Duodenal mucosa (tissue), 2 donors: ENCODE results near the gene EIF3D.

Experiments
- H3K27ac ChIP-seq: one replicate; pipeline ENCODE4 v1.7.0; 2013; ENCODE audit warnings: low read depth, low read length
- H3K27me3 ChIP-seq, 2 donors: one replicate each; pipeline ENCODE4 v1.7.0; 2013; ENCODE audit warnings: low read length in 2 of 2, control low read depth in 1 of 2; ENCODE audit not compliant: insufficient read depth in 2 of 2, control insufficient read depth in 1 of 2
- H3K36me3 ChIP-seq, 2 donors: one replicate each; pipeline ENCODE4 v1.7.0; 2013; ENCODE audit warnings: low read length in 2 of 2, control low read depth in 1 of 2; ENCODE audit not compliant: insufficient read depth in 2 of 2, control insufficient read depth in 1 of 2
- H3K4me1 ChIP-seq, 2 donors: one replicate each; pipeline ENCODE4 v1.7.0; 2013; ENCODE audit warnings: low read length in 2 of 2, control low read depth in 1 of 2; ENCODE audit not compliant: insufficient read depth in 2 of 2, control insufficient read depth in 1 of 2
- H3K4me3 ChIP-seq, 2 donors: one replicate each; pipeline ENCODE4 v1.7.0; 2013; ENCODE audit warnings: low read length in 2 of 2, low read depth in 1 of 2
- H3K9ac ChIP-seq, 2 donors: one replicate each; pipeline ENCODE4 v1.7.0; 2013; ENCODE audit warnings: low read length in 2 of 2, low read depth in 1 of 2
- H3K9me3 ChIP-seq, 2 donors: one replicate each; pipeline ENCODE4 v1.7.0; 2013; ENCODE audit warnings: low read length in 2 of 2, control low read depth in 1 of 2; ENCODE audit not compliant: control insufficient read depth in 1 of 2

EIF3D gene

GRCh38 chr22:36486619-36487384 lies 42.2 kb downstream of the EIF3D start:
- peaks cover 0 to 7% of the 10 kb centered on the region in 2 donors for H3K9me3 ChIP-seq
- H3K4me1 ChIP-seq: no peaks in the 10 kb centered on the region
- no peak overlapping the region for H3K4me3 ChIP-seq
- peaks cover 9 to 16% of the 10 kb centered on the region in 2 donors for H3K36me3 ChIP-seq
- H3K27me3 ChIP-seq: no peaks in the 10 kb centered on the region
- H3K9ac ChIP-seq: no peak overlapping the region
- H3K27ac ChIP-seq: no peak overlapping the region

DNA sequence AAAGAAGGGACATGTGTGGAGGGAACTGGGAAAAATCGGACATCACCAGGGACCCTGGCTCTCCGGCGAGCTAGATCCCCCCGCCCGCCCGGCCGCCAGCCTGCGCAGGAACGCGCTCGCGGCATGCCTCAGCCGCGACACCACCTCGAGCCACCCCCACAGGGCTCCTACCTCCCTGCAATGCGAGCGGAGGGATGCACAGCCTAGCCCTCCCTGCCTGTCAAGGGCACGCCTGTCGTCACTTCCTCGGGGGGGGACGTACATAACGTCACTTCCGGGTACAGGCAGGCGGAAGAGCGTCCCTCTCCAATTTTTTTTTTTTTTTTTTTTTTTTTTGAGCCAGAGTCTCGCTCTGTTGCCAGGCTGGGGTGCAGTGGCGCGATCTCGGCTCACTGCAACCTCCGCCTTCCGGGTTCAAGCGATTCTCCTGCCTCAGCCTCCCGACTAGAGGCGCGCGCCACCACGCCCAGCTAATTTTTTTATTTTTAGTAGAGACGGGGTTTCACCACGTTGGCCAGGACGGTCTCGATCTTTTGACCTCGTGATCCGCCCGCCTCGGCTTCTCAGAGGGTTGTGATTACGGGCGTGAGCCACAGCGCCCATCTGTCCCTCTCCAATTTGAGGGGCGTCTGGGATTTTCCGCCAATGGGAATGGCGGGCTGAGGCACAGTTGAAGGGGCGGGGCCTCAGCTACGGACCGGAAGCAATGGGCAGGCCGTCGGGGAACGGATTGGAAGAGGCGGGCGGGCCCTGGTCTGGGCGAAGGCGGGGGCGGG lies 47.4 kb downstream of the EIF3D start, which contains the start of gene TXN2:
Gene TXN2 (minus strand): TSS at position 248 of the 776 bp plus-strand sequence. CDS start 803 bp downstream, outside the sequence.
- H3K9ac ChIP-seq: peak within 1 kb of the TSS; percentile 81 to 83
- peaks cover 10 to 14% of the 10 kb centered on the region in 2 donors for H3K4me1 ChIP-seq
- peaks cover 0 to under 1% of the 10 kb centered on the region in 2 donors for H3K9me3 ChIP-seq
- no peaks in the 10 kb centered on the region for H3K27me3 ChIP-seq
- peak within 1 kb of the TSS; percentile 95 for H3K27ac ChIP-seq
- peaks cover 3 to 35% of the 10 kb centered on the region in 2 donors for H3K36me3 ChIP-seq
- H3K4me3 ChIP-seq: peak within 1 kb of the TSS; percentile 88 to 92

GRCh38 chr22:36480941-36481392 lies 48.0 kb downstream of the EIF3D start:
- Histone ChIP-seq H3K4me1 (peaks cover 10 to 14% of the 10 kb centered on the region in 2 donors), H3K9ac (peak overlapping the region; percentile 81 to 83)

DNA sequence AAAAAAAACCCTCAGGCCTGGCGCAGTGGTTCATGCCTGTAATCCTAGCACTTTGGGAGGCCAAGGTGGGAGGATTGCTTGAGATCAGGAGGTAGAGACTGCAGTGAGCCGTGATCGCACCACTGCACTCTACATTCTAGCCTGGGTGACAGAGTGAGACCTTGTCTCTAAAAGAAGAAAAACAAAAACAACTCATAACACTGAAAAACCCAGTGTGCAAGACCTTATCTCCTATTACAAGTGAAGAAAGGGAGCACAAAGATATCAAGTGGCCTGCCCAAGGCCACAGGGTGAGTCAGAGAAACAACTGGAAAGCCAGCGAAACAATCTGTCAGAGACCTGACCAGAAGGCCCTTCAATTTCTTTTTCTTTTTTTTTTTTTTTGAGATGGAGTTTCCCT lies 50.0 kb downstream of the EIF3D start:
- H3K27ac ChIP-seq: no peak overlapping the region
- no peak overlapping the region for H3K4me3 ChIP-seq
- no peaks in the 10 kb centered on the region for H3K9me3 ChIP-seq
- peaks cover 10 to 14% of the 10 kb centered on the region in 2 donors for H3K4me1 ChIP-seq
- no peaks in the 10 kb centered on the region for H3K27me3 ChIP-seq
- peaks cover 22 to 60% of the 10 kb centered on the region in 2 donors for H3K36me3 ChIP-seq
- no peak overlapping the region for H3K9ac ChIP-seq

More at GRCh38 chr22:36480941-36481392, 48.0 kb downstream of the EIF3D start:
- no peaks in the 10 kb centered on the region for H3K9me3 ChIP-seq
- H3K4me3 ChIP-seq: peak overlapping the region; percentile 88 to 92
- no peaks in the 10 kb centered on the region for H3K27me3 ChIP-seq
- peak overlapping the region; percentile 95 for H3K27ac ChIP-seq
- H3K36me3 ChIP-seq: peaks cover 6 to 40% of the 10 kb centered on the region in 2 donors

- Histone ChIP-seq H3K4me3 (no peak overlapping the region), H3K27me3 (no peaks in the 10 kb centered on the region), H3K9me3 (no peaks in the 10 kb centered on the region), H3K9ac (no peak overlapping the region), H3K27ac (no peak overlapping the region), H3K36me3 (peaks cover 35 to 82% of the 10 kb centered on the region in 2 donors), H3K4me1 (peaks cover 5% of the 10 kb centered on the region in 2 donors)
Observed at GRCh38 chr22:36475341-36475740, 53.6 kb downstream of the EIF3D start.

GRCh38 chr22:36472689-36473088 lies 56.3 kb downstream of the EIF3D start:
- H3K9ac ChIP-seq: no peak overlapping the region
- peaks cover 3 to 11% of the 10 kb centered on the region in 2 donors for H3K4me1 ChIP-seq
- H3K4me3 ChIP-seq: no peak overlapping the region
- peaks cover 42 to 64% of the 10 kb centered on the region in 2 donors for H3K36me3 ChIP-seq
- H3K27me3 ChIP-seq: no peaks in the 10 kb centered on the region
- no peak overlapping the region for H3K27ac ChIP-seq
- no peaks in the 10 kb centered on the region for H3K9me3 ChIP-seq

DNA sequence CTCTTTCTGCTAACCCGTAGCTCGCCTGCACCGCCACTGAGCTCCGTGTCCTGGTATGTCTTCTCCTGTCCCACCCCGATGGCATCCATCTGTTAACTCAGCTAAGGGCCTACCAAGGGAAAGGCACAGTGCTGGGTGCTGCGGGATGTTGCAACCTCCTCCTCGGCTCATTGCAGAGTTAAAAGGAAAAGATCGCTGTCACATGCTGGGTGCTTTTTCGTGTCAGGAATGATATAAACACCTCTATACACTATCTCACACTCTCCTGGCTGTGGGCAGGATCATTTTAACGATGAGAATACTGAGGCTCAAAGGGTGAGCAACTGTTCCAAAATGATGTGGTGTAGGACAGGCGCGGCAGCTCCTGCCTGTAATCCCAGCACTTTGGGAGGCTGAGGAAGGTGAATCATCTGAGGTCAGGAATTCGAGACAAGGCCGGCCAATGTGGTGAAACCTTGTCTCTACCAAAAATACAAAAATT lies 57.6 kb downstream of the EIF3D start:
- no peaks in the 10 kb centered on the region for H3K27me3 ChIP-seq
- no peak overlapping the region for H3K27ac ChIP-seq
- H3K4me1 ChIP-seq: peaks cover 3 to 14% of the 10 kb centered on the region in 2 donors
- peaks cover 37 to 63% of the 10 kb centered on the region in 2 donors for H3K36me3 ChIP-seq
- H3K9me3 ChIP-seq: no peaks in the 10 kb centered on the region
- H3K4me3 ChIP-seq: no peak overlapping the region
- no peak overlapping the region for H3K9ac ChIP-seq

- no peak overlapping the region for H3K27ac ChIP-seq
- H3K4me1 ChIP-seq: peaks cover 4 to 14% of the 10 kb centered on the region in 2 donors
- H3K9ac ChIP-seq: no peak overlapping the region
- H3K27me3 ChIP-seq: no peaks in the 10 kb centered on the region
- no peak overlapping the region for H3K4me3 ChIP-seq
- H3K9me3 ChIP-seq: no peaks in the 10 kb centered on the region
- H3K36me3 ChIP-seq: peaks cover 36 to 60% of the 10 kb centered on the region in 2 donors
Observed at GRCh38 chr22:36470994-36471331, 58.0 kb downstream of the EIF3D start.

GRCh38 chr22:36470162-36470993 lies 58.6 kb downstream of the EIF3D start:
- no peak overlapping the region for H3K27ac ChIP-seq
- peaks cover 10 to 20% of the 10 kb centered on the region in 2 donors for H3K4me1 ChIP-seq
- H3K27me3 ChIP-seq: no peaks in the 10 kb centered on the region
- peak overlapping the region; percentile 5 to 35 for H3K9ac ChIP-seq
- H3K4me3 ChIP-seq: no peak overlapping the region
- peaks cover 30 to 54% of the 10 kb centered on the region in 2 donors for H3K36me3 ChIP-seq
- no peaks in the 10 kb centered on the region for H3K9me3 ChIP-seq
